Mesenchymal stem cell (in vitro differentiated cells and primary cell): ENCODE results near the gene CHCHD6.
A peak's percentile ranks its signal among the peaks of the same experiment; 100 is the strongest.

Experiments
- DNase-seq: peaks from one replicate; pipeline ENCODE4 v3.0.0-alpha.2; 2013
- H2AFZ ChIP-seq: one replicate; pipeline ENCODE4 v1.6.1; 2013; ENCODE audit warnings: low read depth, mild to moderate bottlenecking, control low read depth, inconsistent platforms, low read length, moderate library complexity
- H2AK5ac ChIP-seq: 2 replicates; pipeline ENCODE4 v1.6.1; 2013; ENCODE audit warnings: low read length, moderate library complexity, mild to moderate bottlenecking, inconsistent platforms; ENCODE audit not compliant: severe bottlenecking
- H2BK120ac ChIP-seq: one replicate; pipeline ENCODE4 v1.6.1; 2013; ENCODE audit warnings: low read depth, mild to moderate bottlenecking, inconsistent platforms, low read length, moderate library complexity
- H2BK12ac ChIP-seq, 2 experiments: one replicate each; pipeline ENCODE4 v1.6.1; 2013; ENCODE audit warnings: inconsistent platforms in 2 of 2, low read length in 2 of 2, mild to moderate bottlenecking in 2 of 2, moderate library complexity in 2 of 2, control low read depth in 1 of 2
- H2BK15ac ChIP-seq: one replicate; pipeline ENCODE4 v1.6.1; 2013; ENCODE audit warnings: mild to moderate bottlenecking, low read depth, inconsistent platforms; ENCODE audit not compliant: poor library complexity, severe bottlenecking
- H2BK5ac ChIP-seq: 2 replicates; pipeline ENCODE4 v1.6.1; 2013; ENCODE audit warnings: low read depth, mild to moderate bottlenecking, low read length, control low read depth, inconsistent platforms; ENCODE audit not compliant: poor library complexity, severe bottlenecking
- H3K14ac ChIP-seq, 2 experiments: one replicate each; pipeline ENCODE4 v1.6.1; 2013; ENCODE audit warnings: inconsistent platforms in 2 of 2, low read length in 2 of 2, control low read depth in 1 of 2, mild to moderate bottlenecking in 1 of 2, moderate library complexity in 1 of 2
- H3K18ac ChIP-seq, 2 experiments: one replicate each; pipeline ENCODE4 v1.6.1; 2013; ENCODE audit warnings: inconsistent platforms in 2 of 2, low read length in 2 of 2, control low read depth in 1 of 2, low read depth in 1 of 2, mild to moderate bottlenecking in 1 of 2
- H3K23ac ChIP-seq, 2 experiments: one replicate each; pipeline ENCODE4 v1.6.1; 2013; ENCODE audit warnings: inconsistent platforms in 2 of 2, low read length in 2 of 2, mild to moderate bottlenecking in 2 of 2, moderate library complexity in 2 of 2, control low read depth in 1 of 2
- H3K27ac ChIP-seq: 2 replicates; pipeline ENCODE4 v1.5.1; 2013; ENCODE audit warnings: mild to moderate bottlenecking, moderate library complexity, low read length, control low read depth, inconsistent platforms; ENCODE audit not compliant: poor library complexity, severe bottlenecking
- H3K27me3 ChIP-seq, 2 experiments: 2 replicates each; pipeline versions ENCODE4 v1.6.1 to v1.7.0; 2013; ENCODE audit warnings: low read length in 2 of 2, mild to moderate bottlenecking in 2 of 2, moderate library complexity in 2 of 2, control low read depth in 1 of 2, inconsistent platforms in 1 of 2; ENCODE audit not compliant: control insufficient read depth in 1 of 2, insufficient read depth in 1 of 2
- H3K36me3 ChIP-seq, 2 experiments: 2 replicates each; pipeline versions ENCODE4 v1.6.1 to v1.7.0; 2013; ENCODE audit warnings: low read length in 2 of 2, control low read depth in 1 of 2, inconsistent platforms in 1 of 2, low read depth in 1 of 2, mild to moderate bottlenecking in 1 of 2; ENCODE audit not compliant: insufficient read depth in 2 of 2, control insufficient read depth in 1 of 2
- H3K4ac ChIP-seq, 2 experiments: one replicate each; pipeline ENCODE4 v1.6.1; 2013; ENCODE audit warnings: inconsistent platforms in 2 of 2, low read length in 2 of 2, mild to moderate bottlenecking in 2 of 2, moderate library complexity in 2 of 2, control low read depth in 1 of 2, low read depth in 1 of 2
- H3K4me1 ChIP-seq: 2 replicates; pipeline ENCODE4 v1.6.1; 2013; ENCODE audit warnings: low read depth, low read length, control low read depth; ENCODE audit not compliant: control insufficient read depth, insufficient read depth
- H3K4me2 ChIP-seq: 2 replicates; pipeline ENCODE4 v1.6.1; 2013; ENCODE audit warnings: low read length, mild to moderate bottlenecking, inconsistent platforms; ENCODE audit not compliant: poor library complexity, severe bottlenecking
- H3K4me3 ChIP-seq, 2 experiments: 2 replicates each; pipeline versions ENCODE4 v1.5.1 to v1.7.0; 2013; ENCODE audit warnings: low read length in 2 of 2, mild to moderate bottlenecking in 2 of 2, control low read depth in 1 of 2, low read depth in 1 of 2; ENCODE audit not compliant: insufficient read depth in 1 of 2
- H3K79me1 ChIP-seq: replicated peaks from 2 replicates; pipeline ENCODE4 v1.6.1; 2013; ENCODE audit warnings: mild to moderate bottlenecking, control low read depth, low read length, inconsistent platforms; ENCODE audit not compliant: poor library complexity, severe bottlenecking
- H3K9ac ChIP-seq: 2 replicates; pipeline ENCODE4 v1.7.0; 2013; ENCODE audit warnings: mild to moderate bottlenecking, low read length, moderate library complexity
- H3K9me3 ChIP-seq: 2 replicates; pipeline ENCODE4 v1.7.0; 2013; ENCODE audit warnings: mild to moderate bottlenecking, low read length; ENCODE audit not compliant: control insufficient read depth
- H4K8ac ChIP-seq: one replicate; pipeline ENCODE4 v1.6.1; 2013; ENCODE audit warnings: inconsistent platforms, mild to moderate bottlenecking, low read length, moderate library complexity
- H4K91ac ChIP-seq: one replicate; pipeline ENCODE4 v1.6.1; 2013; ENCODE audit warnings: mild to moderate bottlenecking, low read length, inconsistent platforms
- WGBS: methylation state at CpG from one replicate; pipeline ENCODE4 v1.1.7; 2013; ENCODE audit warnings: mixed read lengths; 5-methylcytosine and 5-hydroxymethylcytosine counted together

The CHCHD6 gene

DNA sequence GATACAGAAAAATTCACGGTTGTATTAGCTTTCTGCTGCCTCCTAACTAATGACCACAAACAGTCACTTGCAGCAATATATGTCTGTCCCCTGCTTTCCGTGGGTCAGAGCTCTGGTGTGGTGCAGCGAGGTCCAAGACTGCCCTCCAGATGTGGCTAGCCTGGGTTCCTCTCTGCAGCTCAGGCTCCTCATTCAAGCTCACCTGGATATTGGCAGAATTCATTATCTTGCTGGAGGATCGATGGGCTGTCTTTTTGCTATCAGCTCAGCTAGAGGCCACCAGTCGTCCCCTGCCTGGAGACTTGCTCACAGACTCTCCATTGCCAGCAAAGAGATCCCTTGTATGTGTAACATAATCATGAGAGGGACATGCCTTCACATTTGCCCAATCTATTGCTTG, 266.1 kb downstream of the CHCHD6 start:
- Histone ChIP-seq H3K9me3 (peaks cover 13% of the 10 kb centered on the region), H2BK5ac (no peak overlapping the region)
- WGBS: 80% methylated on average over 5 of the region's 5 CpGs

DNA sequence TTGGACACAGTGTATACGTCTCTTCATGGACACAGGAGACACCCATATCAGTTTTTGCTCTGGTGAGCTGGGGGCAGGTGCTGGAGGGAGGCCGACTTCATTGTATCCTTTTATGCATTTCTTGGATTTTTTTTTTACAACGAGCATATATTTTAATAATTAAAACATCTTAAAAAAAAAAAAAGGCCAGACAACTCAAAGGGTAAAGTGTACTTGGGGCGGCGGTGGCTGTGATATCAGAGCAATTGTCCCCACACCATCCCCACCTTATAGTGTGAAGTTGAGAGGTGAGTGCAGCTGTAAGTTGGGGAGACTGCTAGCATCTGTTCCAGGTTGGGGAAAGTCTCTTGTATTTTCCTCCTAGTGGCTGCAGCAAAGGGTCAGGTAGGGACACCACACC, 266.9 kb downstream of the CHCHD6 start:
- no peaks in the 10 kb centered on the region for H3K36me3 ChIP-seq
- H2BK12ac ChIP-seq: peak overlapping the region; percentile 44 to 95
- no peak overlapping the region for H2BK5ac ChIP-seq
- no peak for DNase-seq
- H3K23ac ChIP-seq: no peak overlapping the region
- no peak overlapping the region for H4K91ac ChIP-seq
- H2AK5ac ChIP-seq: no peak overlapping the region
- H2BK15ac ChIP-seq: peak overlapping the region; percentile 56
- H3K79me1 ChIP-seq: no peaks in the 10 kb centered on the region
- H3K27me3 ChIP-seq: no peaks in the 10 kb centered on the region
- peak overlapping the region; percentile 24 to 76 for H3K4ac ChIP-seq
- H4K8ac ChIP-seq: peak overlapping the region; percentile 62
- no peak overlapping the region for H3K9ac ChIP-seq
- H3K4me1 ChIP-seq: peaks cover 14% of the 10 kb centered on the region
- peak overlapping the region; percentile 73 to 82 for H3K18ac ChIP-seq
- no peak overlapping the region for H3K14ac ChIP-seq
- no peak overlapping the region for H3K4me3 ChIP-seq
- H2AFZ ChIP-seq: peak overlapping the region; percentile 2
- H3K9me3 ChIP-seq: peaks cover 13% of the 10 kb centered on the region
- H3K4me2 ChIP-seq: no peak overlapping the region
- H3K27ac ChIP-seq: no peak overlapping the region
- peak overlapping the region; percentile 39 for H2BK120ac ChIP-seq
- WGBS: 92% methylated on average over 1 of the region's 5 CpGs

More for the DNA sequence above, 266.1 kb downstream of the CHCHD6 start:
- no peak overlapping the region for H3K14ac ChIP-seq
- peak overlapping the region; percentile 54 for H2AK5ac ChIP-seq
- H2BK15ac ChIP-seq: peak overlapping the region; percentile 36
- peak overlapping the region; percentile 50 to 54 for H2BK12ac ChIP-seq
- no peak overlapping the region for H3K23ac ChIP-seq
- no peak for DNase-seq
- peaks cover 16% of the 10 kb centered on the region for H3K4me1 ChIP-seq
- H4K8ac ChIP-seq: peak overlapping the region; percentile 21
- H3K4me2 ChIP-seq: no peak overlapping the region
- H3K27ac ChIP-seq: no peak overlapping the region
- H3K4ac ChIP-seq: peak overlapping the region; percentile 45 to 46
- H3K79me1 ChIP-seq: no peaks in the 10 kb centered on the region
- no peak overlapping the region for H2AFZ ChIP-seq
- no peak overlapping the region for H3K9ac ChIP-seq
- H3K36me3 ChIP-seq: no peaks in the 10 kb centered on the region
- H3K27me3 ChIP-seq: no peaks in the 10 kb centered on the region
- no peak overlapping the region for H2BK120ac ChIP-seq
- H3K18ac ChIP-seq: peak overlapping the region; percentile 61 to 84
- H4K91ac ChIP-seq: peak overlapping the region; percentile 74
- H3K4me3 ChIP-seq: no peak overlapping the region

DNA sequence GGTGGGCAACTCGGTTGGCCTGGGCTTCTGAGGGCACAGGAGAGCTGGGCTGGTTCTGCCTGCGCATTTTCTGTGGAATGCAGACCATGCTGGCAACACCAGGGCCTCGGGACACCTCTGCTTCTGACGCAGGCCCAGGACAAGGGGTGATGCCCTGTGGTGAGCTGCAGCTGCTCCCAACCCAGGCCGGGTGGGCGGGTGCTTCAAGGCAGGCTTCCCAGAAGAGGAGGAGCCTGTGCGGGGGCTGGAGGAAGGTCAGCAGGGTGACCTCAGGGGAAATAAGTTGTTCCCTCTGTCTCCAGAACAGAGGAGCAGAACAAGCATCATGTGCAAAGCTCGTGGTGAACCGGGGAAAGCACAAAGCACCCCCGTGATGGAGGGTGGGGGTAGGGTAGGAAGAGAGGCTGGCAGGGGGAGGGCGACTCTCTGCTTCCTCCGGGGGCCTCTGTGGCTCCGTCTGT, 267.9 kb downstream of the CHCHD6 start:
- peaks cover 14% of the 10 kb centered on the region for H3K4me1 ChIP-seq
- H3K27me3 ChIP-seq: no peaks in the 10 kb centered on the region
- peak overlapping the region; percentile 51 to 100 for H2BK12ac ChIP-seq
- peak overlapping the region; percentile 89 to 99 for H3K18ac ChIP-seq
- no peak overlapping the region for H2AFZ ChIP-seq
- H2BK120ac ChIP-seq: peak overlapping the region; percentile 90
- peak overlapping the region; percentile 17 for H2AK5ac ChIP-seq
- peak overlapping the region; percentile 88 to 97 for H3K4ac ChIP-seq
- peak overlapping the region; percentile 98 for H4K8ac ChIP-seq
- H2BK15ac ChIP-seq: peak overlapping the region; percentile 87
- whole genome bisulfite sequencing: 47% methylated on average over 13 of the region's 13 CpGs
- no peak overlapping the region for H3K4me2 ChIP-seq
- no peak overlapping the region for H3K4me3 ChIP-seq
- no peak overlapping the region for H2BK5ac ChIP-seq
- peak overlapping the region in 1 of 2 experiments; percentile 97 for H3K14ac ChIP-seq
- H3K27ac ChIP-seq: no peak overlapping the region
- peak; percentile 88 for DNase-seq
- H3K9ac ChIP-seq: peak overlapping the region; percentile 61
- no peaks in the 10 kb centered on the region for H3K79me1 ChIP-seq
- peak overlapping the region; percentile 88 for H4K91ac ChIP-seq
- H3K36me3 ChIP-seq: no peaks in the 10 kb centered on the region
- no peak overlapping the region for H3K23ac ChIP-seq
- peaks cover 13% of the 10 kb centered on the region for H3K9me3 ChIP-seq

DNA sequence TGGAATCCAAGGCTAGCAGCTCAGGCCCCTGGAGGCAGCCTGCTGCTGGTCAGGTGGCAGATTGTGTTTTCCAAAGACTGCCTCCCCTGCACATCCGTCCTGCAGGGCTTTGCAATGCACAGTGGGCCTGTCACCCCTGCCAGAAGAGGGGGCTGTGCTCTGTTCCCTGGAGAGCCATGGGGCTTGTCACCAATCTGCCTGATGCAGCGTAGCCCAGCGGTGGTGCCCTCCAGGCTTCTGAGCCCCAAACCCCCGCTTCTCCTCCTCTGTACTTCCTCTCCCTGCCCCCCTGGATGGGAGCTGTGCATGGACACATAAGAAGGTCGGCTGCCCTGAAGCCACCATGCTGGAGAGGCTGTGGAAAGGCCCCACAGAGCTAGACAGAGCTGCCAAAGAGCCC, 268.8 kb downstream of the CHCHD6 start:
- Histone ChIP-seq H3K27me3 (no peaks in the 10 kb centered on the region), H3K4ac (peak overlapping the region in 1 of 2 experiments; percentile 10), H3K4me1 (peaks cover 14% of the 10 kb centered on the region), H2AK5ac (no peak overlapping the region), H3K9ac (no peak overlapping the region), H3K27ac (no peak overlapping the region), H3K36me3 (no peaks in the 10 kb centered on the region), H2BK120ac (peak overlapping the region; percentile 90), H3K9me3 (peaks cover 13% of the 10 kb centered on the region), H3K14ac (no peak overlapping the region), H2BK15ac (peak overlapping the region; percentile 82), H3K79me1 (no peaks in the 10 kb centered on the region), H4K91ac (peak overlapping the region; percentile 92), H2BK5ac (no peak overlapping the region), H3K18ac (peak overlapping the region; percentile 22 to 91), H3K23ac (no peak overlapping the region), H3K4me3 (no peak overlapping the region), H2BK12ac (peak overlapping the region; percentile 20 to 49), H3K4me2 (no peak overlapping the region), H2AFZ (no peak overlapping the region), H4K8ac (peak overlapping the region; percentile 32)
- no peak for DNase-seq
- WGBS: 89% methylated on average over 5 of the region's 5 CpGs
